HUES6 (cell line): ENCODE measurements around the gene SULT1A1.
"Not testable (repeated sequence)": the region's sequence is repeated elsewhere in the genome, so short reads cannot be mapped to it uniquely, and the experiment has no call there.

Experiments used
- H3K27ac ChIP-seq: 2 replicates; pipeline ENCODE4 v1.7.0; 2013; ENCODE audit warnings: low read depth, mild to moderate bottlenecking, low read length, inconsistent platforms
- H3K27me3 ChIP-seq: 2 replicates; pipeline ENCODE4 v1.6.1; 2013; ENCODE audit warnings: low read length; ENCODE audit not compliant: control insufficient read depth, insufficient read depth
- H3K36me3 ChIP-seq: 2 replicates; pipeline ENCODE4 v1.6.1; 2013; ENCODE audit warnings: low read length; ENCODE audit not compliant: control insufficient read depth, insufficient read depth
- H3K4me1 ChIP-seq: 2 replicates; pipeline ENCODE4 v1.6.1; 2013; ENCODE audit warnings: low read length; ENCODE audit not compliant: control insufficient read depth, insufficient read depth
- H3K4me3 ChIP-seq: 2 replicates; pipeline ENCODE4 v1.5.1; 2013; ENCODE audit warnings: low read depth, low read length
- H3K9ac ChIP-seq: one replicate; pipeline ENCODE4 v1.6.1; 2013; ENCODE audit warnings: mild to moderate bottlenecking, low read length
- H3K9me3 ChIP-seq: 2 replicates; pipeline ENCODE4 v1.6.1; 2013; ENCODE audit warnings: low read depth, low read length; ENCODE audit not compliant: control insufficient read depth, insufficient read depth

Gene SULT1A1

DNA sequence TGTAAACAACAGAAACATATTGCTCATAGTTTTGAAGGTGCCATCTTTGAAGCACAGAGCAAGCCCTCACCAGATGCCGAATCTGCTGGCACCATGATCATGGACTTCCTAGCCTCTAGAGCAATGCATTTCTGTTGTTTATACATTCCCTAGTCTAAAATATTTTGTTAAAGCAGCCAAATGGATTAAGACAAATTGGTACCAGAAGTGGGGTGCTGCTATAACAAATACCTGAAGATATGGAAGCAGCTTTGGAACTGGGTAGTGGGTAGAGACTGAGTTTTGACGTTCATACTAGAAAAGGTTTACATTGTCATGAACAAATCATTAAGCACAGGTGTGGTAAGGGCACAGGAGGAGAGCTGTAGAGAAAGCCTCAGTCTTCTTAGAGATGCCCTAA is 42.6 kb downstream of the SULT1A1 start:
- Histone ChIP-seq H3K4me3 (no peak overlapping the region), H3K27me3 (no peaks in the 10 kb centered on the region), H3K27ac (no peak overlapping the region), H3K36me3 (no peaks in the 10 kb centered on the region), H3K9me3 (peaks cover 12% of the 10 kb centered on the region), H3K4me1 (no peaks in the 10 kb centered on the region), H3K9ac (no peak overlapping the region)

DNA sequence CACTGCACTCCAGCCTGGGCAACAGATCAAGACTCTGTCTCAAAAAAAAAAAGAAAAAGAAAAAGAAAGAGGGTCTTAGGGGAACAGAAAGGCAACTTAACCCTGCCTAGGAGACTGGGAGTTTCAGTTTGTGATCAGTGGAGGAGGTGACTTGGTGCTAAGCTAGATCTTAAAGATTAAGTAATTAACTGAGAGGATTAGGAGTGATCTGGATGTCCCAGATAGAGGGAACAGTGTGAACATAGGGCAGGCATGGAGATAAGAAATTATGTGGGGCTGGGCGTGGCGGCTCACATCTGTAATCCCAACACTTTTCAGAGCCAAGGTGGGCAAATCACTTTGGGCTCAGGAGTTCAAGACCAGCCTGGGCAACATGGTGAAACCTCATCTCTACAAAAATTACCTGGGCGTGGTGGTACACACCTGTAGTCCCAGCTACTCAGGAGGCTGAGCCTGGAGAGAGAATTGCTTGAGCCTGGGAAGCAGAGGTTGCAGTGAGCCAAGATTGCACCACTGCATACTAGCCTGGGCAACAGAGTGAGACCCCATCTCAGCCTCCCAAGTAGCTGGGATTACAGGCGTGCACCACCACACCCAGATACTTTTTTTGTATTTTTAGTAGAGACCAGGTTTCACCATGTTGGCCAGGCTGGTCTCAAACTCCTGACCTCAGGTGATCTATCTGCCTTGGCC is 43.5 kb downstream of the SULT1A1 start:
- not testable (repeated sequence) for H3K36me3 ChIP-seq, H3K27ac ChIP-seq, H3K4me3 ChIP-seq, H3K4me1 ChIP-seq, H3K9ac ChIP-seq, H3K27me3 ChIP-seq
- H3K9me3 ChIP-seq: peaks cover 12% of the 10 kb centered on the region

DNA sequence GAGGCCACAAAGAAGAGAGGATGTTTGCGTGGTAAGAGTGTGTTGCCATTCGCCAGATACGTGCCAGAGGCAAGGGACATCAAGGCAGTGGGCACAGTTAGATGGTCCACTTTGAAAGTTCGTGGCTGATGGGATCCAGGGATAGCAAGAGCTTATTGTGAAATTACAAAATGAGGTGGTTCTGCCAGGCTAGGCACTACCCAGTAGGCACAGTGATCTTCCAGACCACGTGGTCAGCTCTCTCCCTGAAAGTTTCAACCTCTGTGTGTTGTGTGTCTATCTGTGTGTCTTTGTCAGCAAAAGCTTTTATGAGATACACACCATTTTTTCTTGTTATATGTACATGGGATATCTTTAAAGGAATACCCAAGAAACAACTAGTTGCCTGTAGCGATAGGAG is 46.6 kb downstream of the SULT1A1 start:
- H3K4me1 ChIP-seq: no peaks in the 10 kb centered on the region; the same call in 1 of the 2 replicates
- H3K27me3 ChIP-seq: no peaks in the 10 kb centered on the region
- peaks cover 12% of the 10 kb centered on the region for H3K9me3 ChIP-seq
- H3K4me3 ChIP-seq: no peak overlapping the region
- H3K36me3 ChIP-seq: peaks cover 3% of the 10 kb centered on the region; the same call in 1 of the 2 replicates
- H3K9ac ChIP-seq: no peak overlapping the region
- no peak overlapping the region for H3K27ac ChIP-seq

DNA sequence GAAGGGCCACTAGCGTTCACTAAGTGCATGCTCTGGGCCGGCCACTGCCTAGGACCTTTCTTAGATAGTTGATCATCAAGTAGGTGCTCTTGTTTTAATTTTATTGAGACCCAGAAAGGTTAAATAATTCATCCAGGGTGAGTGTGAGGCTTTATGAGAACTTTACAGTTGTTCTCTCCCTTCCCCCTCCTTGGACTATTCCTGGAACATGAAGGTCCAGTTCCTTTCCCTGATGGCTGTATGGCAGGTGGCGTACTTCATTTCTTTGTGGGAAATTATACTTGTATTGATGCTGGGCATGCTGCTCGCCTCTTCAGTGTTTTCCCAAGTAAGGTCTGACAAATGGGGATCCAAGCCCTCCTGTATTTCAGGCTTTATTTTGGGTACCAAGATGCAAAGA is 47.6 kb downstream of the SULT1A1 start:
- Histone ChIP-seq H3K9me3 (peaks cover 6% of the 10 kb centered on the region), H3K36me3 (peaks cover 7% of the 10 kb centered on the region; the same call in 1 of the 2 replicates), H3K27me3 (no peaks in the 10 kb centered on the region), H3K4me1 (no peaks in the 10 kb centered on the region; the same call in 1 of the 2 replicates), H3K4me3 (no peak overlapping the region), H3K27ac (no peak overlapping the region), H3K9ac (no peak overlapping the region)

DNA sequence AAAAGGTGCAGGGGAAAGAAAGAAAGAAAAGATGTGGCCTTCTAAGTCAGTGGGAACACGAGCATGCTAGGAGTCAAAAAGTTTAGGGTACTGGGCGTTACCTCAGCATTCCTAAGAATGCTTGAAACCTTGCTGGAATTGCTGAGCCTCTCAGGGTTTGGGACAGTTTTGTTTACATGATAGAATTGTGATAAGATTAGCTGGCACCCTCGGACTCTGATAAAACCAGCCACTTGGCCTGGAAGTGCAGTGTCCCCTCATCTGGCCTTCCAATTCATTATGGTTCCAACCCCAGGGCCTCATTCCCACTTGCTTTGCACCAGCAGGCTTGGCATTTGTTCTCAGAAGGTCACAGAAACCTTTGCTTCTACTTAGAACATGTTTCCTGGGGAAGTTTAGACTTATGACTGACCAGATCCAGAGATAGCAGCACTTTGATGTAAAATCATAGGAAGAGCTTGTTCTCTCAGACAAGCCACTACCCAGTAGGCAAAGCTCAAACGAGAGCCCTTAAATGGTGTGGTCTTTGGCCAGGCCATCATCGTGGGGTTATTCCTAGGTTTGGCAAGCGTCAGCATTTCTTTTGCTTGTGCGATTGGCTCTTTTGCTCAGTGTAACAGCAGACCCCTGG is 48.2 kb downstream of the SULT1A1 start:
- no peaks in the 10 kb centered on the region; the same call in 1 of the 2 replicates for H3K4me1 ChIP-seq
- H3K4me3 ChIP-seq: no peak overlapping the region
- no peak overlapping the region for H3K27ac ChIP-seq
- no peaks in the 10 kb centered on the region for H3K27me3 ChIP-seq
- H3K9ac ChIP-seq: no peak overlapping the region
- H3K9me3 ChIP-seq: peaks cover 2% of the 10 kb centered on the region
- H3K36me3 ChIP-seq: peaks cover 7% of the 10 kb centered on the region; the same call in 1 of the 2 replicates

DNA sequence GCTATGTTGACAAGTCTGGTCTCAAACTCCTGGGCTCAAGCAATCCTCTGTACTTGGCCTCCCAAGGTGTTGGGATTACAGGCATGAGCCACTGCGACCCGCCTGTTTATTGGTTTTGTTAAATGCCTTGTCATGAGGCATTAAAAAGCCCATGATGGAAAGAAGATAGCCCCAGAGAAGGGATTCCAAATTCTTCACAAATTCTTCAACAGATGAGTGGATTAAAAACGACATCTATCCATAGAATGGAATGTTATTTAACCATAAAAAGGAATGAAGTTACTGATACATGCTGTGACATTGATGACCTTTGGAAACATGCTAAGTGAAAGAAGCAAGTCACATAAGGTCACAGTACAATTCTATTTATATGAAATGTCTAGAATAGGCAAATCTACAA is 51.4 kb downstream of the SULT1A1 start:
- Histone ChIP-seq H3K9me3 (no peaks in the 10 kb centered on the region), H3K4me3 (no peak overlapping the region), H3K27ac (no peak overlapping the region), H3K27me3 (no peaks in the 10 kb centered on the region), H3K9ac (no peak overlapping the region), H3K36me3 (peaks cover 7% of the 10 kb centered on the region; the same call in 1 of the 2 replicates), H3K4me1 (peaks cover 4% of the 10 kb centered on the region; the same call in 1 of the 2 replicates)

DNA sequence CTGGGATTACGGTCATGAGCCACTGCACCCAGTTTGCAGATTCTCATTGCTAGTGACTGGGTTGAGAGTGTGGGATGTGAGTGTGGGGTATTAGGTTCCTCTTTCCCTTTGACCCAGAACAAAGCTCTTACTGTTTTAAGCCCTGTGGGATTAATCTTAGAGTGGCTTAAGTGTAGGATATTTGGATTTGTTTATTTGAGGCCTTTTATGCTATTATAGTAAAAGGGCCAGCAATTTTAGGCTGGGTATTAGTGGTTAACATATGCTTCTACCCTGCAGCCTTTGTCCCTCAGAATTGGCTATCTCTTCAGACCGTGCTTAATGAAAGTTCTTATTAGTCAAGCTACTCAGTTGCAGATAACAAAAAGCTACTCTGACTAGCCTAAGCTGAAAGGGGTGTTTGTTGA is 52.9 kb downstream of the SULT1A1 start:
- no peak overlapping the region for H3K9ac ChIP-seq
- H3K9me3 ChIP-seq: no peaks in the 10 kb centered on the region
- no peak overlapping the region for H3K4me3 ChIP-seq
- no peaks in the 10 kb centered on the region for H3K27me3 ChIP-seq
- H3K36me3 ChIP-seq: peaks cover 7% of the 10 kb centered on the region; the same call in 1 of the 2 replicates
- no peak overlapping the region for H3K27ac ChIP-seq
- H3K4me1 ChIP-seq: peaks cover 4% of the 10 kb centered on the region; the same call in 1 of the 2 replicates

DNA sequence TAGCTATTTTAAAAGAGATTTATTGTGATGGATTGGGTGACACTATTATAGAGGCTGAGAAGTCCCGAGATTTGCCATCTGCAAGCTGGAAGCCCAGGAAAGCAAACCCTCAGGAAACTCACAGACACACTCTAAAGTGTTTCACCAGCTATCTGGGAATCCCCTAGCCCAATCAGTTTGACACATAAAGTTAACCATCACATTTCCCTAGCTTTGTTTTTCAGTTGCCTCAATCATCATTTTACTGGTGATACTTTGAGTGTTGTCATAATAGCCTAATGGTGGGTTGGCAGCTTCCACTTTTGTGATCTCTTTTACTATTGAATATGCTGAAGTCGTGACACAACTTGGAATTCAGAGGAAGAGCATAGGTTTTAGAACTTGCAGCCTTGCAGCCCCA is 54.3 kb downstream of the SULT1A1 start:
- no peaks in the 10 kb centered on the region for H3K27me3 ChIP-seq
- peaks cover 7% of the 10 kb centered on the region; the same call in 1 of the 2 replicates for H3K36me3 ChIP-seq
- H3K9ac ChIP-seq: no peak overlapping the region
- peaks cover 4% of the 10 kb centered on the region; the same call in 1 of the 2 replicates for H3K4me1 ChIP-seq
- no peak overlapping the region for H3K4me3 ChIP-seq
- no peaks in the 10 kb centered on the region for H3K9me3 ChIP-seq
- no peak overlapping the region for H3K27ac ChIP-seq
